Measurements from ENCODE around the gene ATRAID.

The ATRAID gene

DNA sequence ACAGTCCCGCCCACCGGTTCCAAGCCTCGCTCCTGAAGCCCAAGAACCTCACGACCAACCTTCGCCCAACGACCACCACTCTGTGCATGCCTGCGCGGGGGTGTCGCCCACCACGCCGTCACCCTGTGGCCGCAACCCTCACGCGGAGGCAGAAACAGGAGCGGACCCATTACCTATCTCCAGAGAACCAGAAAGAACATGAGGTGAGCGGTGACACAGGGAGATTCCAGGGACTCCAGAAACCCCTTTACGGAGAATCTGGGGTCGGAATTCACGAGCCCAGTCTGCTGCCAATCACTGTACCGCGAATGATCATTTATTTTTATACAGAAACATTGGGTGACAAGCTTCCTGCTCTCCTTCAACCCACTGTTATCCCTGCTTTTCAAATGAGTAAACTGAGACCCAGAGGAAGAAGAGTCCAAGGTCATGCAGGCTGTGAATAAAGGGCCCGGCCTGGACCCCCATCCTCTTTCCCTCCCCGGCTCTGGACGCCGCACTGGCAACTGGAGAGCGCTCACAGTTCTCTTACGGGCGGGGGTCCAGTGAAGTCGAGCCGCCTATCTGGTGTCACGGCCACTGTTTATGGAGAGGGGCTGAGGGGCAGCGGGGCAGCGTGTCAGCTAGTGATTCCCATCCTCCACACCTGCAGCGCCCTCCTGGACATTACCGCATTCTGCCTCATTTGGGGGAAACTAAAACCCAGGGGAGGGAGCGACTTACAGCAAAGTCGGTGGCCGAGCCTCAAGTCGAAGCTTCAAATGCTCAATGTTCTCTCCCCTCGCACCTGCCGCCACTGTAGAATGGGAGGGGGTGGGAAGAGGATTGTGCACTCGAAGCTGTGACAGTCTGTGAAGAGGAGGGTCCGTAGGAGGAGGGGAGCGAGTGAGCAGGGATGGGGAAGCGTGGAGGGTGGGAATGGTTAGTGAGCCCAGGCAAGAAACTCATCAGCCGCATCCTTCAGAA is 51.7 kb downstream of the ATRAID start:
- Histone ChIP-seq H3K4me3 (ENCODE audit: control insufficient read depth in 1 of 7, extremely low read depth in 1 of 7, insufficient read depth in 4 of 7, low read depth in 2 of 7, low read length in 6 of 7) (peak overlapping the region in 6 of 7 experiments; percentile 43 to 76 (median 62)), H3K4me1 (ENCODE audit: control extremely low read depth in 1 of 4, control insufficient read depth in 4 of 4, insufficient read depth in 4 of 4, low read length in 3 of 4) (peaks cover 0 to 37% (median 36%) of the 10 kb centered on the region in 4 experiments), H3K9me3 (ENCODE audit: control extremely low read depth in 1 of 5, control insufficient read depth in 4 of 5, insufficient read depth in 2 of 5, low read depth in 1 of 5, low read length in 4 of 5) (no peaks in the 10 kb centered on the region), H3K27me3 (replicated peaks in 2 of 5; ENCODE audit: control insufficient read depth in 4 of 5, insufficient read depth in 5 of 5, low read length in 4 of 5) (peaks cover 10 to 79% (median 52%) of the 10 kb centered on the region in 5 experiments), H3K36me3 (ENCODE audit: control insufficient read depth in 4 of 4, insufficient read depth in 4 of 4, low read length in 3 of 4) (no peaks in the 10 kb centered on the region), H3K27ac (ENCODE audit: insufficient read depth in 1 of 2, low read depth in 1 of 2, low read length in 2 of 2, poor library complexity in 1 of 2, severe bottlenecking in 2 of 2) (no peak overlapping the region)
- WGBS (ENCODE audit: insufficient coverage): 2% methylated on average over 34 of the region's 46 CpGs
- DNase-seq: peak in 1 of 3 donors; percentile 33
- ChIA-PET POLR2A (interaction anchor here (1.4 kb wide), 1 partner anchor 16 kb away, joined by 6 read pairs; no protein-coding TSS in a partner anchor), CTCF (interaction anchor here (1.2 to 9.4 kb wide), 9 partner anchors 10 to 159 kb away, joined by 3 to 119 read pairs (median 14); partner anchors contain the start of genes DNAJC5G and TRIM54)

DNA sequence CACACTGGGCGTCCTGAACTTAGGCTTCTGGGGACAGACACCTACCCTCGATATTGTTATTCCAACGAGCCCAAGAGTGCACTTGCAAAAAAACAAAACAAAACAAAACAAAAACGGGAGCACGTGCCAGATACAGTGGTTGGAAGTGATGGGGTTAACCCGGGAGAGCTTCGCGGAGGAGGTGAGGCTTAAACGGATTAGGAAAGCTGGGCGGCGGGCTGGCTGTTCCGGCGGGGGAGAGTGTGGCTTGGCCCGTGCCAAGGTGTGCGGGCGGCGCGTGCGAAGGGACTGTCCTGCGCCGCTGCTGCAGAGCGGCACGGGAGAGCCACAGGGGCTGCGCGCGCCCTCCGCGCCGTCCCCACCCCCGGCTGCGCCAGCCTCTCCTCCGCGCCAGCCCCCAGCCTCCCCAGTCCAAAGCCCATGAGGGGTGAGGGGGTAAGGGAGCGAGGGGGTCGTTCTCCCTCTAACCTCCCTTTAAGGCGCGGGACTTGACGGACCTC is 52.5 kb downstream of the ATRAID start:
- Histone ChIP-seq H3K27ac (ENCODE audit: insufficient read depth in 1 of 2, low read depth in 1 of 2, low read length in 2 of 2, poor library complexity in 1 of 2, severe bottlenecking in 2 of 2) (no peak overlapping the region), H3K27me3 (replicated peaks in 2 of 5; ENCODE audit: control insufficient read depth in 4 of 5, insufficient read depth in 5 of 5, low read length in 4 of 5) (peaks cover 10 to 74% (median 52%) of the 10 kb centered on the region in 5 experiments), H3K4me3 (ENCODE audit: control insufficient read depth in 1 of 7, extremely low read depth in 1 of 7, insufficient read depth in 4 of 7, low read depth in 2 of 7, low read length in 6 of 7) (peak overlapping the region; percentile 3 to 76 (median 58)), H3K9me3 (ENCODE audit: control extremely low read depth in 1 of 5, control insufficient read depth in 4 of 5, insufficient read depth in 2 of 5, low read depth in 1 of 5, low read length in 4 of 5) (no peaks in the 10 kb centered on the region), H3K4me1 (ENCODE audit: control extremely low read depth in 1 of 4, control insufficient read depth in 4 of 4, insufficient read depth in 4 of 4, low read length in 3 of 4) (peaks cover 0 to 37% (median 36%) of the 10 kb centered on the region in 4 experiments), H3K36me3 (ENCODE audit: control insufficient read depth in 4 of 4, insufficient read depth in 4 of 4, low read length in 3 of 4) (no peaks in the 10 kb centered on the region)
- ChIA-PET CTCF (interaction anchor here (0.7 to 9.4 kb wide), 17 partner anchors 9 to 176 kb away, joined by 3 to 119 read pairs (median 6); partner anchors contain the start of genes DNAJC5G and TRIM54), POLR2A (interaction anchor here (0.5 to 1.4 kb wide), 2 partner anchors 11 to 16 kb away, joined by 3 to 6 read pairs; no protein-coding TSS in a partner anchor)
- peak in 2 of 3 donors; percentile 33 to 51 for DNase-seq
- 2% methylated on average over 18 of the region's 38 CpGs for WGBS (ENCODE audit: insufficient coverage)

DNA sequence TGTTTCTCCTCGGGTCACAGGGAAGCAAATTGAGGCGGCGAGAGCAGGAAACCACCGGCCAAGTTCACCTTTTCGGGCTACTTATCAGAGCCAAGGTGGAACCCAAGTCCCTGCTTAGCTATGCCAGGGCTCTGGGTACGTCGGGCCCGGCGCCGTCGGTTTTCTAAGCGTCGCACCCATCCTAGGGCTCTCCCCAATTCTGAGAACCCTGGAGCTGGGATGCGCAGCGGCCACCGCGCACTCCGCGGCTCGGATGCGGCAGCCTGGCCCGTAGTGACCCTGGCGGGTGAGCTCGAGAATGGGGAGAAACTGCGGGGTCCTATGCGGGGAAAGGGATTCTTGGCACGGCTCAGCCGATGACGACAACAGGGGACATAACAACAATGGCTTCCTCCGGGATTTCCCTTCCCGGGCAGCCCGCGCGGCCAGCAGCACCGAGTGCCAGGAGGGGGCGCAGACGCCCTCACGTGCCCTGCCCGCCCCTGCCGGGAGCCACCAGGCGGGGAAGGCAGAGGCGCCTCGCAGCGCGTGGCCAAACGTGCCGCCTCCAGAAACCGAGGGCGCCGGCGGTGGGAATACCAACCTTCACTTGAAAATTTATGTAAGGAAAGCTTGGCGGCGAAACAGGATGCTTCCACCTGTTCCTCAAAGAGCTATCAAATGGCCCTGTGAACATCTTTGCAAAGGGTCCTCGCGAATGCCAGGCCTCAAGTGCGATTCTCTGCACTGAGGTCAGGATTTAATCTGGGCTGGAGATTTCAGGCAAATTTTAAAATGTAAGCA is 53.1 kb downstream of the ATRAID start:
- peak; percentile 73 to 80 (median 77) for DNase-seq
- Histone ChIP-seq H3K4me1 (ENCODE audit: control extremely low read depth in 1 of 4, control insufficient read depth in 4 of 4, insufficient read depth in 4 of 4, low read length in 3 of 4) (peaks cover 0 to 37% (median 36%) of the 10 kb centered on the region in 4 experiments), H3K36me3 (ENCODE audit: control insufficient read depth in 4 of 4, insufficient read depth in 4 of 4, low read length in 3 of 4) (no peaks in the 10 kb centered on the region), H3K27me3 (replicated peaks in 2 of 5; ENCODE audit: control insufficient read depth in 4 of 5, insufficient read depth in 5 of 5, low read length in 4 of 5) (peaks cover 10 to 72% (median 48%) of the 10 kb centered on the region in 5 experiments), H3K9me3 (ENCODE audit: control extremely low read depth in 1 of 5, control insufficient read depth in 4 of 5, insufficient read depth in 2 of 5, low read depth in 1 of 5, low read length in 4 of 5) (no peaks in the 10 kb centered on the region), H3K4me3 (ENCODE audit: control insufficient read depth in 1 of 7, extremely low read depth in 1 of 7, insufficient read depth in 4 of 7, low read depth in 2 of 7, low read length in 6 of 7) (peak overlapping the region; percentile 3 to 76 (median 58)), H3K27ac (ENCODE audit: insufficient read depth in 1 of 2, low read depth in 1 of 2, low read length in 2 of 2, poor library complexity in 1 of 2, severe bottlenecking in 2 of 2) (no peak overlapping the region)
- WGBS (ENCODE audit: insufficient coverage): 4% methylated on average over 55 of the region's 56 CpGs
- ChIA-PET POLR2A (interaction anchor here (0.5 to 1.4 kb wide), 2 partner anchors 11 to 15 kb away, joined by 3 to 6 read pairs; no protein-coding TSS in a partner anchor), CTCF (interaction anchor here (0.7 to 9.4 kb wide), 19 partner anchors 8 to 176 kb away, joined by 3 to 119 read pairs (median 4); partner anchors contain the start of genes DNAJC5G and TRIM54)

DNA sequence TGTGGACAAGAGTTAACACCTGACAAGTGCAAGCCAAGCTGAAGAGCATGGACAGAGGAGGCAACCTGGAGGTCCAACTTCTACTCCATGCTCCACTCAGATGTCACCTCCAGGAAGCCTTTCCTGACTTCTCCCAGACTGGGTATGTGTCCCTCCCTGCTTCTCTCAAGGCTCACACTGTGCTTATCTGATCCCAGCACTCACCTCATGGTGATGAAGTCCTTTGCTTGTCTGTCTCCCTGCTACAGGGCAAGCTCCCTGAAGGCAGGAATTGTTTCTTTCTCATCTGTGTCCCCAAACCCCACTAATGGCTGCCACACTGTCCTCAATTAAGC is 53.7 kb downstream of the ATRAID start:
- peak overlapping the region in 1 of 7 experiments; percentile 76 for H3K4me3 ChIP-seq (ENCODE audit: control insufficient read depth in 1 of 7, extremely low read depth in 1 of 7, insufficient read depth in 4 of 7, low read depth in 2 of 7, low read length in 6 of 7)
- H3K36me3 ChIP-seq (ENCODE audit: control insufficient read depth in 4 of 4, insufficient read depth in 4 of 4, low read length in 3 of 4): no peaks in the 10 kb centered on the region
- H3K27ac ChIP-seq (ENCODE audit: insufficient read depth in 1 of 2, low read depth in 1 of 2, low read length in 2 of 2, poor library complexity in 1 of 2, severe bottlenecking in 2 of 2): no peak overlapping the region
- ChIA-PET CTCF (interaction anchor here (0.8 to 9.4 kb wide), 18 partner anchors 8 to 164 kb away, joined by 3 to 119 read pairs (median 5); partner anchors contain the start of genes DNAJC5G and TRIM54), POLR2A (interaction anchor here (1.4 kb wide), 1 partner anchor 14 kb away, joined by 6 read pairs; no protein-coding TSS in a partner anchor)
- H3K9me3 ChIP-seq (ENCODE audit: control extremely low read depth in 1 of 5, control insufficient read depth in 4 of 5, insufficient read depth in 2 of 5, low read depth in 1 of 5, low read length in 4 of 5): no peaks in the 10 kb centered on the region
- H3K27me3 ChIP-seq (replicated peaks in 2 of 5; ENCODE audit: control insufficient read depth in 4 of 5, insufficient read depth in 5 of 5, low read length in 4 of 5): peaks cover 8 to 66% (median 42%) of the 10 kb centered on the region in 5 experiments
- H3K4me1 ChIP-seq (ENCODE audit: control extremely low read depth in 1 of 4, control insufficient read depth in 4 of 4, insufficient read depth in 4 of 4, low read length in 3 of 4): peaks cover 0 to 37% (median 37%) of the 10 kb centered on the region in 4 experiments
- DNase-seq: no peak

All from common myeloid progenitor, CD34-positive (primary cell).